Measurements from ENCODE around the gene ACMSD. TPM values are rescaled to one million over a fixed set of nuclear protein-coding genes. Genes with fewer than 3 reads are reported as not detected.
"Not testable (repeated sequence)": the region's sequence is repeated elsewhere in the genome, so short reads cannot be mapped to it uniquely, and the experiment has no call there.

Gene ACMSD
- total RNA-seq, 4 donors from 2014 or later: not detected

- 70 to 88% methylated on average over 1 of the region's 1 CpG for WGBS, 2 donors (ENCODE audit: low coverage in 1 of 2)
- TF ChIP-seq CTCF (IDR thresholded peaks at IDR 0.05): no peak
- TF ChIP-seq POLR2AphosphoS5 (IDR thresholded peaks at IDR 0.05): no peak
- TF ChIP-seq POLR2A (IDR thresholded peaks at IDR 0.05): no peak
- no peak for TF ChIP-seq EP300 (IDR thresholded peaks at IDR 0.05; ENCODE audit: low read depth)
- in situ Hi-C loops (cut with MboI; ENCODE audit: low pct_ligation_motif_present in 1 of 4, low pct_unique_long_range_greater_than_20kb in 1 of 4, low sequenced_read_pairs in 3 of 4) (no loop called here), intact Hi-C loops (cut with DNase I; ENCODE audit: low total_unique reads) (no loop called here)
- Histone ChIP-seq H3K36me3 (no peaks in the 10 kb centered on the region), H3K4me1 (no peaks in the 10 kb centered on the region), H3K9me3 (no peaks in the 10 kb centered on the region), H3K4me3 (no peak overlapping the region), H3K27ac (no peak overlapping the region), H3K27me3 (no peaks in the 10 kb centered on the region)
- DNase-seq: no peak
Measured at GRCh38 chr2:134846213-134846612, 7.8 kb downstream of the ACMSD start.

GRCh38 chr2:134847582-134847981 is 9.2 kb downstream of the ACMSD start:
- H3K4me3 ChIP-seq; H3K36me3 ChIP-seq; intact Hi-C loops (cut with DNase I; ENCODE audit: low total_unique reads); H3K4me1 ChIP-seq; H3K27me3 ChIP-seq; in situ Hi-C loops (cut with MboI; ENCODE audit: low pct_ligation_motif_present in 1 of 4, low pct_unique_long_range_greater_than_20kb in 1 of 4, low sequenced_read_pairs in 3 of 4); DNase-seq; H3K9me3 ChIP-seq; H3K27ac ChIP-seq: not testable (repeated sequence)
- WGBS, 2 donors (ENCODE audit: low coverage in 1 of 2): 88 to 91% methylated on average over 3 to 5 of the region's 5 CpGs

GRCh38 chr2:134852518-134852917 is 14.1 kb downstream of the ACMSD start:
- Histone ChIP-seq H3K9me3 (no peaks in the 10 kb centered on the region), H3K4me1 (no peaks in the 10 kb centered on the region), H3K27me3 (no peaks in the 10 kb centered on the region), H3K4me3 (no peak overlapping the region), H3K36me3 (no peaks in the 10 kb centered on the region), H3K27ac (no peak overlapping the region)
- 78 to 80% methylated on average over 1 to 7 of the region's 7 CpGs for WGBS, 2 donors (ENCODE audit: low coverage in 1 of 2)
- TF ChIP-seq POLR2A (IDR thresholded peaks at IDR 0.05) (no peak), POLR2AphosphoS5 (IDR thresholded peaks at IDR 0.05) (no peak), CTCF (IDR thresholded peaks at IDR 0.05) (no peak), EP300 (IDR thresholded peaks at IDR 0.05; ENCODE audit: low read depth) (no peak)
- in situ Hi-C loops (cut with MboI; ENCODE audit: low pct_ligation_motif_present in 1 of 4, low pct_unique_long_range_greater_than_20kb in 1 of 4, low sequenced_read_pairs in 3 of 4): no loop called here
- no peak for DNase-seq
- intact Hi-C loops (cut with DNase I; ENCODE audit: low total_unique reads): no loop called here

- Histone ChIP-seq H3K4me1 (no peaks in the 10 kb centered on the region), H3K27ac (no peak overlapping the region), H3K4me3 (no peak overlapping the region), H3K9me3 (no peaks in the 10 kb centered on the region), H3K36me3 (no peaks in the 10 kb centered on the region), H3K27me3 (no peaks in the 10 kb centered on the region)
- in situ Hi-C loops (cut with MboI; ENCODE audit: low pct_ligation_motif_present in 1 of 4, low pct_unique_long_range_greater_than_20kb in 1 of 4, low sequenced_read_pairs in 3 of 4): no loop called here
- no peak for DNase-seq
- no peak for TF ChIP-seq POLR2AphosphoS5 (IDR thresholded peaks at IDR 0.05)
- no peak for TF ChIP-seq CTCF (IDR thresholded peaks at IDR 0.05)
- no peak for TF ChIP-seq POLR2A (IDR thresholded peaks at IDR 0.05)
- no peak for TF ChIP-seq EP300 (IDR thresholded peaks at IDR 0.05; ENCODE audit: low read depth)
- intact Hi-C loops (cut with DNase I; ENCODE audit: low total_unique reads): no loop called here
Measured at GRCh38 chr2:134855709-134856108, 17.3 kb downstream of the ACMSD start.

DNA sequence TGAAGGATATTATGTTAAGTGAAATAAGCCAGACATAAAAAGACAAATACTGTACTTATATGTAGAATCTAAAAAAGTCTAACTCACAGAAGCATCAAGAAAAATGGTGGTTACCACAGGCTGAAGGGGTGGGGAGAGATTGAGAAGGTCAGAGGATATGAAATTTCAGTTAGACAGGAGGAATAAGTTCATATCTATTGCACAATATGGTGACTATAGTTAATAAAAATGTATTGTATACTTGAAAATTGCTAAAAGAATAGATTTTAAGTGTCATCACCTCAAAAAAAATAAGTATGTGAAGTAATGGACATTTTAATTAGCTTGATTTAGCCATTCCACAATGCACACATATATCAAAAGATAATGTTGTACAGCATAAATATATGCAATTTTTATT is 19.8 kb downstream of the ACMSD start:
- DNase-seq: no peak
- Histone ChIP-seq H3K4me1 (no peaks in the 10 kb centered on the region), H3K9me3 (no peaks in the 10 kb centered on the region), H3K36me3 (no peaks in the 10 kb centered on the region), H3K4me3 (no peak overlapping the region), H3K27ac (no peak overlapping the region), H3K27me3 (no peaks in the 10 kb centered on the region)
- intact Hi-C loops (cut with DNase I; ENCODE audit: low total_unique reads) (no loop called here), in situ Hi-C loops (cut with MboI; ENCODE audit: low pct_ligation_motif_present in 1 of 4, low pct_unique_long_range_greater_than_20kb in 1 of 4, low sequenced_read_pairs in 3 of 4) (no loop called here)
- no peak for TF ChIP-seq CTCF (IDR thresholded peaks at IDR 0.05)
- TF ChIP-seq EP300 (IDR thresholded peaks at IDR 0.05; ENCODE audit: low read depth): no peak
- no peak for TF ChIP-seq POLR2A (IDR thresholded peaks at IDR 0.05)
- TF ChIP-seq POLR2AphosphoS5 (IDR thresholded peaks at IDR 0.05): no peak

Measured in transverse colon (tissue), 4 donors.